Measurements from ENCODE around the gene ETV6.
A peak's percentile ranks its signal among the peaks of the same experiment; 100 is the strongest.

ETV6 gene

DNA sequence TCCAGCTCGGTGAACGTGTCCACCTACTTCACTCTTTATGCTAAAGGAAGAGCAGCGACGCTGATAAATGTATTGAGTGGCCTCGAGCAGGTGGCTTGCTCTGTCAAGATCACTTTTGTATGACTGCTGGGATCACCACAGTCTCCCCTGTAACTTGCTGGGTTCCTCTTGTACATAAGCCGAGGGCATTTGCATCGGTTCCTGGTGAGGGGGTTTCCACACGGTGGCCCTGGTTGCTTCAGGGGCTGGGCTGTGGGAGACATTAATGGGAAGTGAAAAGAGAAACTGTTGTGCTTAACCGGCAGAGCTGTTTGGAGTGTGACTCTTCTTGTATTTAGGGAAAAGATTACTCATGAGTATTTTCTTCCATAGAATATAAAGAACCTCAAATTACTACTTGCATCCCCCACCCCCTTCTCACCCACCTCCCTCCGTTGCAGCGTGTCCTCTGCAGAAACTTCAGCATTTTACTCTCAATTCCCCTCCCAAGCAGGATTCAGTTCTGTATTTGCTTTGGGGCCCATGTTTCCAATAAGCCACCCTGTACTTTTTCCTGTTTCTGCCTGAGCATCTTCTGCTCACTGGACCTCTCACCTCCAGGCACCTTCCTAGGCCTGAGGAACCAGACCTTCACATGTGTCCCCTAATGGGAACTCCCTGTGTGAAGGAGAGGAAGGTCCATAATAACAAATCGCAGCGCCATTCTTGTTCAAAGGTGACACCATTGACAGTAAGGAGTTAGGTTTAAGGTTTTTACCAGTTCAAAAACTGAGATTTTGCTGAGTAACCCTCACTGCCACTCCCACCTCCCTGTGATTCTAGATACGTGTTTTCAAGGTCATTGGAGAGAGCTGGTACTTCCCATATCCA lies 187.0 kb downstream of the ETV6 start:
- DNase-seq, result peak in 1 of 4 experiments; percentile 9

DNA sequence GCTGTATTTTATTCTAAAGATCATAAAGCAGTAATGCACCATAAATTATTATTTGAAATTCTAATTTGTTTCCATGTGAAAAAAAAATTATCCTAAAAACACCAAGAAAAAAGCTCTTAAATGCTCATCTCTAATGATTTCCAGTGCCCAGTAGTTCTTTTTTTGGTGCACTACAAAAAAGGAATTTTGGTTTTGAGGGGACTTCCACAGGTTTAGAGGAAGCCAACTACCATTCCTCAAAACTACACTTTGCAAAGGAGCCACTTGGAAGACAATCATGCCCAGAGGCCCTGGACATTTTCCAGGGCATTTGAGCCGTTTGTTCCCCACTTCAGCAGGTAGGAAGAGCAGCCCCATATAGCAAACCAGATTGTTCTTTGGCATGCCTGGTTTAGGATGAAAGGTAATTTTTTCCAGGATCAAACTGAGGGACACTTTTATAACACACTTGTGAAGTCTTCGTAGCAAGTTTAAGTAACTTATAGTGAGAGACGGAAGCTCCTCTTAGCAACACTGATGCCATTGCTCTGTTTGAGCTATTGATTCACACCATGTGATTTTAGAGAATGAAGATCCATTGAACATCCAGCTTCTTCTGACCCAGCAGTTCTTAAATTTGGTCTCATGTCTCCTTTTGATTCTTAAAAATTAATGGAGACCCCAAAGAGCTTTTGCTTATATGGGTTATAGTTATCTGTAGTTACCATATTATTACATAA lies 187.9 kb downstream of the ETV6 start:
- no peak for DNase-seq

DNA sequence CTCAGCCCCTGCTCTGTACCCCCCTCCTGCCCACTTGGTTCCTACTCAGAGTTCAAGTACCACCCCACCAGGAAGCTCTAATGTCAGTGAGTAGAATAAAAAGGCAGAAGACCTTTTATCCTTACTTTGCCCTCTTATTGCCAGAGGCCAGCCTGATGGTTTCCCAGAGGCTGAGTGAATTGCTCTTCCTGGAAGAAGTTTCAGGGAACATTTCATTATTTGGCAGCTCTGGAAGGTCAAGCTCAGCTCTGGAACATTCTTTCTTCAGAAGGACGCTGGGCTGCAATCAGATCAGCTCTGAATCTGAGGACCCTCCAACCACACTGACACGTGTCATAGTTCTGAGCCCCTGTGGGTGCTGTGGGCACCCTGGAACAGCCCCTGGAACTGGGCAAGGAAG lies 188.9 kb downstream of the ETV6 start:
- no peak for DNase-seq

DNA sequence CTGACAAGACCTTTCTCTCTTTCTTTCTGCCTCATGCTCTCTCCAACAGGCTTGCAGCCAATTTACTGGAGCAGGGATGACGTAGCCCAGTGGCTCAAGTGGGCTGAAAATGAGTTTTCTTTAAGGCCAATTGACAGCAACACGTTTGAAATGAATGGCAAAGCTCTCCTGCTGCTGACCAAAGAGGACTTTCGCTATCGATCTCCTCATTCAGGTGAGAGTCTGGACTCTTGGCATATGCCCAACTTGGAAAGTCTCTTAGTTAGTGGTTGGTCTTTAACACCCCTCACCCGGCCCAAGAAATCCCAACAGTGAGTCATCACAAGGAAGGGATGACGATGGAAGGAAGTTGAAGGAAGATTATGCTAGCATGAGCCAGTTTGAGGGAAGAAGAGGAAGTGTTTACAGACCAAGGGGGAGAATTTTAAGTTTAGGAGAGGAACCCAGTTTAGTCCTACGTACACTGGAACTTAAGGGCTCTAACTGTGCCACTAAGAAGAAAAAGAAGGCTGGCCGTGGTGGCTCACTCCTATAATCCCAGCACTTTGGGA lies 189.7 kb downstream of the ETV6 start:
- no peak for DNase-seq

DNA sequence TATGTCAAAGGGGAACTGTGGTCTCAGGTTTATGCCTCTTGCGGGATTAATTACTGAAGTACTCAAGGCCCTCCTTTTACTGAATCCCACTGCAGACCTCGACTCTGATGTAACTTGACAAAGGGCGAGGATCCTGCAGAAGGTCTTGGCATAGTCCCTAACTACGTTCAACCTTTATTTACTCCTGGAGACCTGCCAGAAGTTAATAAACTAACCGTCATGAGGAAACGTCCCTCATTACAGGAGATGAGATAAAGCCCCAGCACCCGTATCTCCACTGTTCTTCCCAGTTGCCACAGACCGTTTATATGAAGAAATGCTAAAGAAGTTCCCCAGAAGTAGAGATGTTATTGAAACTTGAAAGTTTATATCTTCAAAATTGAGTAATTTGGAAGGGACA lies 190.9 kb downstream of the ETV6 start:
- DNase-seq, result no peak

DNA sequence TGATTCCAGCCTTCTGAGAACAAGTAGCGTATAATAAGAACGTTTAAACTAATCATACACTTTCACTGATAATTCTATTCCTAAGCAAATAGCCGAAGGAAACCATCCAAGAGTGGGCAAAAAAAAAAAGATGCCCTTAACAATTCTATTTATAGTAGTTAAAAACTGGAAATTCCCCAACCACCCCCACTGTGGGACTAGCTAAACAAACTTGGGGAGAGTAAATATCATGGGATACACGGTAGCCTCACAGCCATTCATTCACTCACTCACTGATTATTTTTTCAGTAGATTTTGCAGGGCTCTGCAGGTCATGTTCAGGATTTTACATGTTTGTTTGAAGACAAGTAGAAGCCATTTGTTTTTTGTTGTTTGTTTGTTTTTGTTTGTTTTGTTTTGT lies 197.0 kb downstream of the ETV6 start:
- DNase-seq, result no peak

DNA sequence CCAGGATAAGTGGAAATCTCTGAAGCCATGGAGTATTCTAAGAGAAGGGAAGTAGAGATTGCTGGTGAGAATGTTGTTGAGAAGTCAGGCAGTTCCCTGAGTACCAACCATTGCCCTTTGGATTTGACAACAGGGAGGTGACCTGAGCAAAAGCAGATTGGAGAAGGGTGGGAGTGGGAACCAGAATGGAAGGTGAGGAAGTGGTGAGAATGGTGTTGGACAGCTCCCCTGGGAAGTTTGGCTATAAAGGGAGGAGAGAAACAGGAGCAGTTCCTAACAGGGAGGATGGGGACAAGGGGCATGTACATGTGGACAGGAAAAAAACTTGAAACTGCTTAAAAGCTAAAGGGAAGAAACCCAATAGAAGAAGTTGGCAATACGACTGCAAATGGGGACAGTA lies 198.1 kb downstream of the ETV6 start:
- no peak for DNase-seq

DNA sequence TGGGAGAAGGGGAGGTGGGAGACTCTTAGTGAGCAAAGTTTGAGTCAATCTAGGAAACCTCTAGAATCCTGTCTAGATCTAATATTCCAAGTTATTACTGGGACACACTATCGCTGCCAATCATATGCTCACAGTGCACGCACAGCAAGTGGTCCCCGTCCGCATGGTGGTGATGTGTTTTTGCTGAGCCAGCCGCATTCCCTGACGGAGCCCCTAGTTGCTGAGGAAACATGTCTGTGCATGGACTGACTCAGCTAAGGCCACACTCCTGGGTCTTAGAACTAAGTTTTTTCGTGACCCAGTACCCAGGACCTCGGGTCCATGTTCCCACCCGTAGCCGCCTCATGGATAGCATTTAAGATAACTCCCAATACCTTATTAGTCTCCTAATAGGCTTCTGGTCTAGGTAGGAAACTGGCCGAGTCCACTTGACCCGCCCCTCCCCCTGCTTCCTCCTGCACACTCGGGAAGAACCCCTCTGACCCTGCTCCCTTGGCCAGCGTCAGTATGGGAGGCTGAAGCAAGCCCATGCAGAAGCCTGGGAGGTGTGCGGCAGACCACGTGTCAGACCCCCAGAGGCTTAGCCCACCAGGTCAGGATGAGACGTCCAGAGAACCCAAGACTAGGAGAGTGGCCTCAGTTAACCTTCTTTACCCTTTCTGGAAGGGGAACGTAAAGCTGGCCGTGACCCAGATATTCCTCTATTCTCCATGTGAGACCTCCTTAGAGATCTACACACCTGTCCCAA lies 200.5 kb downstream of the ETV6 start:
- DNase-seq, result no peak

DNA sequence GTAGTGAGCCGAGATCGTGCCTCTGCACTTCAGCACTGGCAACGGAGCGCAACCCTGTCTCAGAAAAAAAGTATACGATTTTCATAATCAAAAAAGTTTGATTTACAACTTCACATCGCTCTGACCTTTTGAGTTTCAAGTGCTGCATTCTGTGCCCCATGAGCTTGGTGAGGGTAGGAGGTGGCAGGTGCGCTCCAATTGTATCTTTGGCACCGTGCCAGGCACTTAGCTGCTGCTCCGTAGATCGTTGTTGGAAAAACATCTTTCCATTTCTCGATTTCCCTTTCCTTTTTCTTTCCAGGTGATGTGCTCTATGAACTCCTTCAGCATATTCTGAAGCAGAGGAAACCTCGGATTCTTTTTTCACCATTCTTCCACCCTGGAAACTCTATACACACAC lies 203.7 kb downstream of the ETV6 start:
- no peak for DNase-seq

DNA sequence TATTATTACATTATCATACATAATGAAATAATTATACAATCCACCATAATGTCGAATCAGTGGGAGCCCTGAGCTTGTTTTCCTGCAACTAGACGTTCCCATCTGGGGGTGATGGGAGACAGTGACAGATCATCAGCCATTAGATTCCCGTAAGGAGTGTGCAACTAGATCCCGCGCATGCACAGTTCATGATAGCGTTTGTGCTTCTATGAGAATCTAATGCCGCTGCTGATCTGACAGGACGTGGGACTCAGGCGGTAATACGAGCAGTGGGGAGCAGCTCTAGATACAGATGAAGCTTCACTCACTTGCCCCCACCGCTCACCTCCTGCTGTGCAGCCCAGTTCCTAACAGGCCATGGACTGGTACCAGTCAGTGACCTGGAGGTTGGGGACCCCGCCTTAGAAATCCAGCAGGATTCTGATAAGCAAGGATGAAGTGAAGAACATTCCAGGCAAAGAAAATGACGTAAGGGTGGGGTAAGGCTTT lies 204.6 kb downstream of the ETV6 start:
- no peak for DNase-seq

DNA sequence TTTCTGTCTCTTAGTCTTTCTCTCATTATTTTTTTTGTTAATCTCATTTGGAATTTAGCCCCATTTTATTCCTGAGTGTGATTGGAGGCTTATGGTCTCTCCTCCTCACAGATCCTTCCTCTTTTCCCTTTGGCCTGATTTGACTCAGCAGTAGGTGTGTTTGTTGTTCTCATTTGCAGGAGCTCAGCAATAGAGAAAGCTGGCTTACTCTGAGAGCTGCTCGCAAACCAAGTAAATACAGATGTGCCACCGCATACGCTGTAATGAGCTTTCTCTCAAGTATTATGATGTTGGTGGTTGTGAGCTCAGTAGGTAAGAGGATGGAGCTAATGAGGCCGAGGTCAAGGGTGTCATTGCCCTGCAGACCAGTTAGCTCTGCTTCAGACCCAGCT lies 206.5 kb downstream of the ETV6 start:
- no peak for DNase-seq

DNA sequence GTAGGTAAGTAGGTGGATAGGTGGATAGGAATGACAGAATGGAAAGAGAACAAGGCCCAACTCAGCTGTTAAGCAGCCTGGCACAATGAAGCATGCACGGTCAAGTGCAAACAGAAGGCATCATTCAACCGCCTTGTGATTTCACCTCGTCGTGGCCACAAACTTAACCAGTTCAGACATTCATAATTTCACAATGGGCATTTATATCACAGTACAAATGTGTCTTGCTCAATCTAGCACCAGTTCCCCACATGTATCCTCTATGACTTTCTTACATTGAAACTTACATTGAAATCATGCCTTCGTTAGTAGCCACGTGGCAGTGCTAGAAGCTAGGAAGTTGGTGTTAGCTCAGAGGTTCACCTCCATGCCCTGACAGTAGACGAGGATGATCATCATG lies 207.5 kb downstream of the ETV6 start:
- DNase-seq, result no peak

DNA sequence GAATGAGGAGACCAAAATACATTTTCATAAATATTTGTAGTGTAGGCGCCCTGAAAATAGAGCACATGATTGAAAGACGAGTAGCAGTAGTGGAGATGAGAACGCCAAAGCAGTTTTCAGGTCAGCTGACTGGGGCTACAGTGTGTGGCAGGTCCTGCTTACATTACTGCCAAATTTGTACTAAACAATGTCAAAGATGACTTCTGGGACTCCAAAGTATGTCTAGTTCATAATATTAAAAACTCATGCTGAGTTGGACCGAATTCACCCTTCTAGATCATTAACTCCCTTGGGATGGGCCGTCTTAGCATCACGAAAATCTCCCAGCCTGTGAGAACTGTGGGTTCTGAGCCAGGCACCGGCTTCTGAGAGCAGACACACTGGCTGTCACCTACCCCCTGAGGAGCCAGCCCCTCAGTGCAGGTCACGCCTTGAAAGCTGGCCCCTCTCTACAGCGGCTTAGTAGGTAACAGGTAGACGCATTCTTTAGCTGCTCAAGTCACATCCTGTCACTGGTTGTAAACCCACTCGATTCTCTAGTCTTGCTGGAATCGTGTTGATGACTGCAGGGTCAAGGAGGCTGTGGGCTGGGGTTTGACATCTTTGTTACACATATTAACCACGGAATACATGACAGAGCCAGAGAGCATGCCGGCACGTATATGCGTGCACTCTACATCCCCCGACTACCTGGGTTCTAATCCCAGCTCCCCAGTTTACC lies 210.4 kb downstream of the ETV6 start:
- DNase-seq, result no peak

DNA sequence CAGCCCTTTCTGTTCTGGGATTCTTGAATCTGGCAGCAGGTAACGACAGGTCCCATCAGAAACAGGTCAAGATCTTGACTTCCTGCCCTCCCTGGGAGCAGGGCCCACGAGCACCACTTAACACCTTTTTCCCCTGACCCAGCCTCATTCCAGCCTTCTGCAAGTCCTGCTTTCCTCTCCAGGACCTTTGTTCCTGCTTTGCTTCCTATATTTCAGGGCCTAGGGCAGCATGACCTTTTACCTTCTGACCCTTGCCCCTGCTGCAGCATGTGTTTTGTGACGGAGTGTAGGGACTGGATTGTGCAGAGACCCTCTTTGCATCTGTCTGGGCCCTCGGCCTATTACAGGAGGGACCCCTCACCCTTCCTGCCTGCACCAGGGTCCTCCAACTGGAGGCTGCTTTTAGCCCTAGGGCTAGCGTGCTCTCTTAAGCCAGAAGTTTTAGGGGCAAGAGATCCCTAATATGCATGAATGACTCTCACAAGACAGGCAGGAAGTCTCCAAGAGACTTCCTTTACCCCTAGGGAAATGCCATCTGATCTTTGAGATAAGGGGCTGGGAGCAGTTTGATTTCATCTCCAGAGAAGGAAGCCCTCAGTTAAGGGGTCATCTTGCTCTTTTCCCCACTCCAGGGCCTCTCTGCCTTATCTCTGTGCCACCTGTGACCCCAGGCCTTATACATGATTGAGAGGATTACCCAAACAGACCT lies 211.8 kb downstream of the ETV6 start:
- DNase-seq, result no peak

DNA sequence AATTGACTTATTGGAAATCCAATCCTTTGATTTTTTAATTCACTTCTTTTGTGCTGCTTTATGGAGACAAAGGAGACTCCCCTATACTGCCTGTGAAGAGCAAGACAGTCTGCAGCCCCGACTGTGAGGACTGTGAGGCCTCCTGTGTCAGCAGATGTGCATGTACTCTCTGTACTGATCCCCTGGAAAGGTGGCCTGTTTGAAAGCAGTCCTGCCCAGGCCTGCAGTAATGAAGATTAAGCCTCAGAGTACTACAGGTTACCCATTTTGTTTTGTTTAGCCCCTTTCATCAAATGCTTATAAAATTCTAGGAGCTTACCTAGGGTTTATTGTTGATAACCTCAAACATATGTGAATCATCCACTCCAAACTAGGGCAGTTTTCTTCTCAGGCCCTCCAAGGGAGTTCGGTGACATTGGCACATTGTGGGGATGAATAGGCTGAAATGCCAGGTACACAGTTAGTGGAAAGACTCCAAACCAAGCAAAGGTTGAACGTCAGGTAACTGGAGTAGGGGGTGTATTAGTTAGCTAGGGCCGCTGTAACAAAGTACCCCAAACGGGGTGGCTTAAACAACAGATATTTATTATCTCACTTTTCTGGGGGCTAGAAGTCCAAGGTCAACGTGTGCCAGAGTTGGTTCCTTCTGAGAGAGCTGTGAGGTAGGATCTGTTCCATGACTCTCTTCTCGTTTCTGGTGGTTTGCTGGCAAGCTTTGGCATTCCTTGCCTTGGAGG lies 212.6 kb downstream of the ETV6 start:
- DNase-seq, result no peak

DNA sequence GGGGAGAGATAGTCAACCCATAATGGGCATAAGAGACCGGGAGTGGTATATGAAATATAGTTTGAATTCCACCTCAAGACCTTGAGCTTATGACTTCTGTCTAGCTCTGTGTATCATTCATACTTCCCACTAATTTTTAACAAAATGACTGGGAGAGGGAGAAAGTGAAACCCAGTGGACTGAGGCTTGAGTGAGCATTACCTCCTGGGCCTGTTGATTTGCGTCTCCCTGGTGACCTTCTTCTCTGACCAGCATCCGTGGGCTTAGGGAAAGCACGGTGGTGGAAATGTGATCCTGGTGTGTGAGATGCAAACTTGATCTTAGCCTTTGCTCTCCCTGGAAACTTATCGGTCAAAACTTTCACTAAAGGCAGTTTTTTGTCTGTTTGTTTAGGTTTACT lies 213.3 kb downstream of the ETV6 start:
- DNase-seq, result no peak

DNA sequence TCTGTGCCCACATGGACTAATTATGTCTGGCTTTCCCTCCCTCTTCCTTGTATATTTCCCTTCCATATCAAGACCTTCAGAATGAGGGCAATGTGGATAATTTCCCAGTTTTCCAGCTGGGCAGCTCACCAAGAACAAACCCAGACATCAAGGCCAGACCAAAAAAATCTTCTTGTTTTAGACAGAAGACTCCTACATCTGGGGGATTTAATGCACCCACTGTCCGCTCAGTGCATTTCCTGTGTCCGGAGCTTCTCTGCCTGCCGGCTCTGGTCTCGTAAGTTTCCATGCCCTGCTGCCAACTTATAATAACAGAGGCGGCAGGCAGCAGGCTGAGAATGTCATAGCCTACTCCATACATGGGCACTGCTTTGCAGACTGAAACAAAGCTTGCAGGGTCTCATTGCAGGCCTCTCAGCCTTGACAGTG lies 214.0 kb downstream of the ETV6 start:
- DNase-seq, result no peak

DNA sequence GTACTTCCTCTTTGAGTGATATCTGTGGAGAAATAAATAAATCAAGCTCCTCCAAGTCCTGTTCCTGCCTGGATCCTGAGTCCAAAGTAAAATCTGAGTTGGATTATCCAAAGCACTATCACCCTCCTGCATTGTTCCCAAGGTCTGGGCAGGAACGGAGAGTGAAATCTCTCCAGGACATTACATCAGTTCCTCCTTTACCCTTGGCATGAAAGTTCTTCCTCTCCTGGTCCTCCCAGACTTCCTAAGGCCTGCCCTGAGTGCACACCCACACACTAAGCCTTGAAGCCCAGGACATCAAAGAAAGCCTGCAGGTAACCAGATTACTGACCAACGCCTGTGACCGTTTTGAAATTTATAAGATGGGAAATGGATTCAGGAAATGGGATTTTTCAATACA lies 214.5 kb downstream of the ETV6 start:
- no peak for DNase-seq

DNA sequence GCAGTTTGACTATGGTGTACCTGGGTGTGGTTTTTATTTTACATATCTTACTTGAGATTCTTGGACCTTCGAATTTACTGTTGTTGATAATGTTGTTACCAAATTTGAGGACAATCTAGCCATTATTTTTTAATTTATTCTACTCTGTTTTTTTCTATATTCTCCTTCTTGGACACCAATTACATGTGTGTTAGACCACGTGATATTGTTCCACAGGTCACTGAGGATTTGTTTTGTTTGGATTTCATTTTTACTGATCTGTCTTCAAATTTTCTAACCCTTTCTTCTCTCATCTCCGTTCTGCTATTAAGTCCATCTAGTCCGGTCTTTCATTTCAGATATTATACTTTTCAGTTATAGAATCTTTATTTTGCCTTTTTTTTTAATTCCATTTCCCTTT lies 216.3 kb downstream of the ETV6 start:
- DNase-seq, result no peak

DNA sequence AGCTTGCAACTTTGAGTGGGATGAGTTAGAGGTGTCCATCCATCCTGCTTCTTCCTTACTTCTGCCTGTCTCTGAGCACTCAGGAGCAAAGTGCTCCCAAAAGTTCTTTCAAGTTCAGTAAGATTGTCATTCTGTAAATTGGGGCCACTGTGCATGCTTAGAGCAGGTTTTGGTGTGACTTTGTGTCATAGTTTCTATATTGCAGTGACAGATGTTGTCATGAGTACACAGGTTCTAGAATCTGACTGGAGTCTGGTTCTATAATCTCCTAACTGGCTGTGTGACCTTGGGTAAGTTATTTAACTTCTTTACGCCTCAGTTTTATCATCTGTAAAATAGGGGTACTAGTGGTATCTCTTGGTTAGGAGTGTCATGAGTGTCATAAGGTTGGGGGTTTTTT lies 218.6 kb downstream of the ETV6 start:
- DNase-seq, result no peak

DNA sequence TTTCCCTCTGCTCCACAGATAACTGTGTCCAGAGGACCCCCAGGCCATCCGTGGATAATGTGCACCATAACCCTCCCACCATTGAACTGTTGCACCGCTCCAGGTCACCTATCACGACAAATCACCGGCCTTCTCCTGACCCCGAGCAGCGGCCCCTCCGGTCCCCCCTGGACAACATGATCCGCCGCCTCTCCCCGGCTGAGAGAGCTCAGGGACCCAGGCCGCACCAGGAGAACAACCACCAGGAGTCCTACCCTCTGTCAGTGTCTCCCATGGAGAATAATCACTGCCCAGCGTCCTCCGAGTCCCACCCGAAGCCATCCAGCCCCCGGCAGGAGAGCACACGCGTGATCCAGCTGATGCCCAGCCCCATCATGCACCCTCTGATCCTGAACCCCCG lies 219.9 kb downstream of the ETV6 start:
- no peak for DNase-seq
